ENCODE data around the gene NPIPA2. TPM values are rescaled to one million over a fixed set of nuclear protein-coding genes. Genes with fewer than 3 reads are reported as not detected.

NPIPA2 gene
- total RNA-seq (2022; extraction: Qiagen RNA extraction), result 1.2 to 2.7 TPM (median 1.8 TPM) in 5 replicates

GRCh38 chr16:14742273-14743128 lies at the start of gene NPIPA2:
TSS of gene NPIPA2 (plus strand) at chr16:14742533. CDS start at chr16:14748066, 5,533 bp downstream.

GRCh38 chr16:14694129-14694528 lies 48.2 kb upstream of the NPIPA2 start, which contains the start of gene PLA2G10:
TSS of gene PLA2G10 (minus strand) at chr16:14694308. CDS start at chr16:14694229, 79 bp downstream.

GRCh38 chr16:14703156-14704011 lies 38.9 kb upstream of the NPIPA2 start, which contains the start of gene NPIPA3:
TSS of gene NPIPA3 (plus strand) at chr16:14703411. CDS start at chr16:14708944, 5,533 bp downstream.

Other genes with a start within 250 kb of the NPIPA2 start
- 40.9 to 45.5 TPM (median 42.2 TPM) in 5 replicates for gene PARN, start 112.3 kb upstream of the NPIPA2 start, total RNA-seq (2022; extraction: Qiagen RNA extraction)
- gene BFAR, start 109.6 kb upstream of the NPIPA2 start, total RNA-seq (2022; extraction: Qiagen RNA extraction), result 128 to 140 TPM (median 137 TPM) in 5 replicates
- 0.28 to 0.66 TPM (median 0.37 TPM) in 5 replicates for gene PLA2G10, start 48.2 kb upstream of the NPIPA2 start, total RNA-seq (2022; extraction: Qiagen RNA extraction)
- gene NPIPA3, start 39.1 kb upstream of the NPIPA2 start, total RNA-seq (2022; extraction: Qiagen RNA extraction), result 0.35 to 1.9 TPM (median 1.0 TPM) in 5 replicates
- 90.2 to 114 TPM (median 112 TPM) in 5 replicates for gene NOMO1, start 91.2 kb downstream of the NPIPA2 start, total RNA-seq (2022; extraction: Qiagen RNA extraction)
- 28.2 to 54.6 TPM (median 45.8 TPM) in 5 replicates for gene NPIPA1, start 194.9 kb downstream of the NPIPA2 start, total RNA-seq (2022; extraction: Qiagen RNA extraction)
- gene PDXDC1, start 232.5 kb downstream of the NPIPA2 start, total RNA-seq (2022; extraction: Qiagen RNA extraction), result 61.8 to 77.1 TPM (median 73.1 TPM) in 5 replicates